D721Med (cell line): ENCODE results near the gene ZNF511.

Experiments
- DNase-seq: peaks from one replicate; pipeline ENCODE4 v3.0.0; 2011; ENCODE audit warnings: low spot score; ENCODE audit not compliant: insufficient read length
- FAIRE-seq: peaks from 2 replicates; lab custom pipeline; 2011; peaks lifted over from hg19 to GRCh38; lab: Jason Lieb, UNC
- TF ChIP-seq, protein P1 (sequence below): IDR thresholded peaks from 2 replicates; pipeline ENCODE4 v1.5.1; 2012; ENCODE audit warnings: mild to moderate bottlenecking, control low read depth; ENCODE audit not compliant: insufficient read depth; ENCODE audit errors: missing control alignments

Gene ZNF511

DNA sequence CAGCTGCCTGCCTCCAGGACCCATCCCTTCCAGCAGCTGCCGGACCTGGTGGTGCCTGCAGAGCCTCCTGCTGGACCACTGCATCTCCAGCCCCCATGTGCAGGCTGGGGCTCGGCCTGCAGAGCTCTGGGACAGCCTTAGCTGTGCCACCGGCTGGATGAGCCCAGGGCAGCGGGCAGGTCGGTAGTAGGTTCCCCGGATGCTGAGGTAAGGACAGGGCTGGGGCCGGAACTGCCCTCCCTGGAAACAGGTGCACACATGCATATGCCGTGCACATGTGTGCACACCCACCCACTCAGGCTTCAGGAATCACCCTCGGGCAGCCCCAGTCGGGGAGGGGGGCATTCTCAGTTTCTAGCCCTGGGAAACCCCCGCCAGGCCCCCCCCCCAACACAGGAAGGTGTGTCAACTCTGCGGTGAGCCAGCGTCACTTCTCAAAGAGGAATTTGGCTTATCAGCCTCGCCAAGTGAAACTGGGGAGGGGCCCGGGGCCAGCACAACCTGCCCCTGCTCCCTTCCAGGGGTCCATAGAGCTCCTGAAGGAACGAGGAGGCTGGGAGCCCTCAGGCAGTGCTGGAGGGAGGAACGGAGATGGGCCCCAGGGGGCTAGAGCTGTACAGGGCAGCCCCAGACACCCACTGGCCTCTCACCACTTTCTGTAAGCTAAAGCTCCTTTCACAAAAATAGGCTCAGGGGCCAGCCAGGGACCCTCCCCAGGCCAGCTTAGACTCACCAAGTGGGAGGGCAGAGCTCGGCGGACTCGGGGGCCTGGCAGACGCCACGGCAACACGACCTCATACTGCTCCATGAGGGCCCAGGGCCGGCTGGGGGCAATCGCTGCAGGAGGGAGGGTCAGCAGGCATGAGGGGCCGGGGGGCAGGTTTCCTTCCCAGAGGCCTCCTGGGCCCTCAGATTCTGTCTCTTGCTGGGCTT lies 33.7 kb upstream of the ZNF511 start:
- TF ChIP-seq, protein P1, sequence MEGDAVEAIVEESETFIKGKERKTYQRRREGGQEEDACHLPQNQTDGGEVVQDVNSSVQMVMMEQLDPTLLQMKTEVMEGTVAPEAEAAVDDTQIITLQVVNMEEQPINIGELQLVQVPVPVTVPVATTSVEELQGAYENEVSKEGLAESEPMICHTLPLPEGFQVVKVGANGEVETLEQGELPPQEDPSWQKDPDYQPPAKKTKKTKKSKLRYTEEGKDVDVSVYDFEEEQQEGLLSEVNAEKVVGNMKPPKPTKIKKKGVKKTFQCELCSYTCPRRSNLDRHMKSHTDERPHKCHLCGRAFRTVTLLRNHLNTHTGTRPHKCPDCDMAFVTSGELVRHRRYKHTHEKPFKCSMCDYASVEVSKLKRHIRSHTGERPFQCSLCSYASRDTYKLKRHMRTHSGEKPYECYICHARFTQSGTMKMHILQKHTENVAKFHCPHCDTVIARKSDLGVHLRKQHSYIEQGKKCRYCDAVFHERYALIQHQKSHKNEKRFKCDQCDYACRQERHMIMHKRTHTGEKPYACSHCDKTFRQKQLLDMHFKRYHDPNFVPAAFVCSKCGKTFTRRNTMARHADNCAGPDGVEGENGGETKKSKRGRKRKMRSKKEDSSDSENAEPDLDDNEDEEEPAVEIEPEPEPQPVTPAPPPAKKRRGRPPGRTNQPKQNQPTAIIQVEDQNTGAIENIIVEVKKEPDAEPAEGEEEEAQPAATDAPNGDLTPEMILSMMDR: no peak
- DNase-seq (no peak), FAIRE-seq (no peak)

DNA sequence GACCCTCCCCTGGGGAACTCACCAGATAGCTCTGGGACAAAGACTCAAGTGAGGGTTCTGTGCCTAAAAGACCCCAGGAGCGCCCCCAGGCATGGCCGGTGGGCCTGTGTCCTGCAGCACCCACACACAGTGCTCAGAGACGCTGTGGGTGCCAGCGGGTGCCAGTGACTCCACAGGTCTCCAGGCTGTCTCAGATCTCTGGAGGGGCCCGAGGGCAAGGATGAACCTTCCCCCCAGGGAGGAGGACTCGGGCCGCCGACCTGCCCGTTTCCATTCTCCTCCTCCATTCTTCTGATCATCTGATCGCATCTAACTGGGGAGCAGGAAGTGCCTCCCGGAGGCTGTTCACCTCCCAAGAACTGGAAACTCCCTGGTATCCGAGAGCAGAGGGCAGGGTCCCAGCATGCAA lies 33.0 kb upstream of the ZNF511 start:
- FAIRE-seq: no peak
- TF ChIP-seq, protein P1: no peak
- no peak for DNase-seq

DNA sequence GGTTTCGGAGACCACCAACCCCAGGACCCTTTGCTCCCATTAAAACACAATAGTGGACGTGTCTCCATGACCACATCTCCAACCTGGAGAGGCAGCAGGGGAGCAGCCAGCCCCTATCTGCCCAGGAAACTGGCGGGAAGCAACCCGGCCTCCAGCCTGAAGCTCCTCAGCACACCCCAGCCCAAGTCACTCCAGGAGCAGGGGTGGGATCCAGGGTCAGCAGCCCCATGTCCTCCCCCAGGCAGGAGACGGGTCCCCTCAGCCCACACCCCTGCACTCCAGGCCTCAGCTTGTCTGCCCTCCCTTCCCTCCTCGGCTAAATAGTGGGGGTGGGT lies 32.6 kb upstream of the ZNF511 start:
- no peak for FAIRE-seq
- TF ChIP-seq, protein P1: no peak

GRCh38 chr10:133276435-133277201 lies 32.1 kb upstream of the ZNF511 start, which contains the start of gene ADAM8:
Gene ADAM8 (minus strand): TSS chr10:133276868. CDS start chr10:133276817, 51 bp downstream.
- FAIRE-seq (no peak), DNase-seq (no peak)
- TF ChIP-seq, protein P1: no peak

More for the DNA sequence above, 32.6 kb upstream of the ZNF511 start:
- DNase-seq: no peak

DNA sequence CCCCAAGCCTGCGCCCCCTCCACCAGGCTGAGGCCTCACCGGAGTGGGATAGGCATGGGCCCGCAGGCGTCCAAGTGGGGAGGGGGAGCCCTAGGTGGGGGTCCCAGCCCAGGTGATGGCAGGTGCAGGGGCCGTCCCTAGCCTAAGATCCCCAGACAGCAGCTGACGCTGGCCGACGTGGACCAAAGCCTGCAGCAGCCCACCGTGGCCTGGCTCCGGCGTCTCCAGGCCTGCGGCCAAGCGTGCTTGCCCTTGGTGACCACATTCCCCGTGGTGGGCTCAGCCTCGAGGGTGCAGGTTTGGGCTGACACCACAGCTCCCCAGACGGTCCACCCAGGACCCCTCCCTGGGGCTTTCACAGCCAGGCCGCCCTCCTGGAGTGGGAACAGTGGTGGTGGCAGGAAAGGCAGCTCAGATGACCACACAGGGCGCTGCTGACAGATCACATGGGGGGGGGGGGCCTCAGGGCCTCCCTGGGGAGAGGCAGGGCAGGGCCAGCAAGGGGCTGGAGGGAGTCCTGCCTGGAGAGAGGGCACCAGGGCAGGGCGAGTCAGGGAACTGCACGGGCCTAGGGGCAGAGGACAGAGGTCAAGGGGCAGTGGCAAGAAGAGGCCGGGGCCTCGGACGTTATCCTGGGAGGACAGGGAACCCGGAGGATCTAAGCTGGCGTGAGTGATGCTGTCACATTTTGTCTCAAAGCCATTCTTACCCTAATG lies 31.3 kb upstream of the ZNF511 start:
- no peak for FAIRE-seq
- TF ChIP-seq, protein P1: no peak
- DNase-seq: no peak

DNA sequence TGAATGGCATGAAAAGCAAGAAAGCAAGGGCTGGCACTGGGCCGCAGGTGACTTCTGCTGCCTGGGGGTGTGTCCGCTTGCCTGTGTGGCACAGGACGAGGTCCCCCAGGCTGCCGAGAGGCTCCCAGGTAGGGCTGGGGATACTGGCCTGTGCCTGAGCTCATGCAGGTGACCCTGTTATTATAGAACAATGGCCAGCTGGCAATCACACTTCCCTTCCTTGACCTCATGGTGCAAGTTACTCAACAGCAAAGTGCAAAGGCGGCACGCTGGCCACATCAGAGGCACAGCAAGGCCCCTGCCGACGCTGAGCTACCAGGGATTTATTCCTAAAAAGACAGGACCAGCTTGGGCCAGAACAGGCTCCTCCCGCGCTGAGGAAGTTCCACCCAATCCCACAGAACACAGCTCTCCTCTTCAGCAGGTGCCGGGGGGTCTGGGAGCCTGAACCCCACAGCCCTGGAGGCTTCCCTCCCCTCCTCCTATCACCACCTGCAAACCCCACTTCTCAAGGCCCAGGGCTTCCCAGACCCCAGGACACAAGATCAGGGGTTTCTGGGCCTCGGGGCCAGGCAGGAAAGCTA lies 30.6 kb upstream of the ZNF511 start:
- FAIRE-seq (no peak), DNase-seq (no peak)
- TF ChIP-seq, protein P1: no peak
